GM18907 (cell line): Measurements from ENCODE around the gene GNRH2.
"Not testable (repeated sequence)": the region's sequence is repeated elsewhere in the genome, so short reads cannot be mapped to it uniquely, and the experiment has no call there.

Source experiments
- ATAC-seq: cut with Tn5 transposase; IDR thresholded peaks from one replicate; pipeline ENCODE4 v1.9.1; 2021; ENCODE audit warnings: mild to moderate bottlenecking, moderate library complexity; ENCODE audit not compliant: unreplicated experiment

The GNRH2 gene

GRCh38 chr20:3072530-3073250 lies 29.3 kb downstream of the GNRH2 start:
- no peak for ATAC-seq

- ATAC-seq = not testable (repeated sequence)
Measured at GRCh38 chr20:3073251-3073643, 29.8 kb downstream of the GNRH2 start.

GRCh38 chr20:3074812-3075211 lies 31.4 kb downstream of the GNRH2 start:
- ATAC-seq = no peak

- not testable (repeated sequence) for ATAC-seq
Measured at GRCh38 chr20:3075315-3075714, 31.9 kb downstream of the GNRH2 start.

GRCh38 chr20:3077618-3078134 lies 34.3 kb downstream of the GNRH2 start:
- no peak for ATAC-seq

GRCh38 chr20:3080939-3081388 lies 37.5 kb downstream of the GNRH2 start:
- no peak for ATAC-seq

- ATAC-seq = no peak
Measured at GRCh38 chr20:3081641-3082040, 38.2 kb downstream of the GNRH2 start.

- ATAC-seq = no peak
Measured at GRCh38 chr20:3082306-3082951, 39.0 kb downstream of the GNRH2 start.

- no peak for ATAC-seq
Measured at GRCh38 chr20:3082955-3083952, 39.8 kb downstream of the GNRH2 start.

GRCh38 chr20:3084283-3084985 lies 41.0 kb downstream of the GNRH2 start, which contains the start of gene AVP:
Gene AVP, minus strand, starts transcription at chr20:3084724. Its CDS starts 50 bp downstream, at chr20:3084674.
- ATAC-seq = no peak

- no peak for ATAC-seq
Measured at GRCh38 chr20:3084986-3085360, 41.6 kb downstream of the GNRH2 start.

- no peak for ATAC-seq
Measured at GRCh38 chr20:3085571-3086072, 42.2 kb downstream of the GNRH2 start.

- no peak for ATAC-seq
Measured at GRCh38 chr20:3088031-3088430, 44.6 kb downstream of the GNRH2 start.

- ATAC-seq = no peak
Measured at GRCh38 chr20:3090565-3090964, 47.1 kb downstream of the GNRH2 start.

- no peak for ATAC-seq
Measured at GRCh38 chr20:3092611-3093379, 49.4 kb downstream of the GNRH2 start.

- ATAC-seq = no peak
Measured at GRCh38 chr20:3093861-3094361, 50.5 kb downstream of the GNRH2 start.

GRCh38 chr20:3094848-3095629 lies 51.6 kb downstream of the GNRH2 start:
- ATAC-seq = no peak
